NCI-H1417 treated with DMSO at 0.1 percent for 48 hours (cell line): Measurements from ENCODE around the gene EEF1E1.

Source experiments
- DNase-seq: peaks from one replicate; lab custom pipeline; 2025; lab: John Stamatoyannopoulos, UW

The EEF1E1 gene

GRCh38 chr6:8102122-8102958 lies at the start of gene EEF1E1:
Gene EEF1E1, minus strand, starts transcription at chr6:8102548. Its CDS starts 27 bp downstream, at chr6:8102521.
- peak; percentile 73 for DNase-seq

GRCh38 chr6:8149350-8149749 lies 47.0 kb upstream of the EEF1E1 start:
- DNase-seq: no peak

- DNase-seq: no peak
Observed at GRCh38 chr6:8143945-8144344, 41.6 kb upstream of the EEF1E1 start.

GRCh38 chr6:8139451-8139850 lies 37.1 kb upstream of the EEF1E1 start:
- no peak for DNase-seq

GRCh38 chr6:8137529-8137939 lies 35.2 kb upstream of the EEF1E1 start:
- DNase-seq: no peak

- DNase-seq: no peak
Observed at GRCh38 chr6:8135276-8135675, 32.9 kb upstream of the EEF1E1 start.

- no peak for DNase-seq
Observed at GRCh38 chr6:8132130-8132529, 29.8 kb upstream of the EEF1E1 start.

- peak; percentile 5 for DNase-seq
Observed at GRCh38 chr6:8131265-8131897, 29.0 kb upstream of the EEF1E1 start.

- DNase-seq: no peak
Observed at GRCh38 chr6:8130399-8130798, 28.1 kb upstream of the EEF1E1 start.

- no peak for DNase-seq
Observed at GRCh38 chr6:8123236-8123635, 20.9 kb upstream of the EEF1E1 start.

GRCh38 chr6:8114956-8115355 lies 12.6 kb upstream of the EEF1E1 start:
- DNase-seq: no peak

- no peak for DNase-seq
Observed at GRCh38 chr6:8113131-8113654, 10.8 kb upstream of the EEF1E1 start.

GRCh38 chr6:8110725-8111124 lies 8.4 kb upstream of the EEF1E1 start:
- no peak for DNase-seq

GRCh38 chr6:8110117-8110721 lies 7.9 kb upstream of the EEF1E1 start:
- DNase-seq: no peak

- DNase-seq: no peak
Observed at GRCh38 chr6:8108759-8109539, 6.6 kb upstream of the EEF1E1 start.

- no peak for DNase-seq
Observed at GRCh38 chr6:8108031-8108660, 5.8 kb upstream of the EEF1E1 start.

GRCh38 chr6:8105791-8106190 lies 3.4 kb upstream of the EEF1E1 start:
- DNase-seq: no peak

- DNase-seq: no peak
Observed at GRCh38 chr6:8103726-8104125, 1.4 kb upstream of the EEF1E1 start.

GRCh38 chr6:8100159-8100854 lies 2.0 kb downstream of the EEF1E1 start:
- no peak for DNase-seq

GRCh38 chr6:8090650-8091049 lies 11.7 kb downstream of the EEF1E1 start:
- no peak for DNase-seq

- no peak for DNase-seq
Observed at GRCh38 chr6:8088886-8089285, 13.5 kb downstream of the EEF1E1 start.
